ENCODE measurements around the gene CCDC63.

DNA sequence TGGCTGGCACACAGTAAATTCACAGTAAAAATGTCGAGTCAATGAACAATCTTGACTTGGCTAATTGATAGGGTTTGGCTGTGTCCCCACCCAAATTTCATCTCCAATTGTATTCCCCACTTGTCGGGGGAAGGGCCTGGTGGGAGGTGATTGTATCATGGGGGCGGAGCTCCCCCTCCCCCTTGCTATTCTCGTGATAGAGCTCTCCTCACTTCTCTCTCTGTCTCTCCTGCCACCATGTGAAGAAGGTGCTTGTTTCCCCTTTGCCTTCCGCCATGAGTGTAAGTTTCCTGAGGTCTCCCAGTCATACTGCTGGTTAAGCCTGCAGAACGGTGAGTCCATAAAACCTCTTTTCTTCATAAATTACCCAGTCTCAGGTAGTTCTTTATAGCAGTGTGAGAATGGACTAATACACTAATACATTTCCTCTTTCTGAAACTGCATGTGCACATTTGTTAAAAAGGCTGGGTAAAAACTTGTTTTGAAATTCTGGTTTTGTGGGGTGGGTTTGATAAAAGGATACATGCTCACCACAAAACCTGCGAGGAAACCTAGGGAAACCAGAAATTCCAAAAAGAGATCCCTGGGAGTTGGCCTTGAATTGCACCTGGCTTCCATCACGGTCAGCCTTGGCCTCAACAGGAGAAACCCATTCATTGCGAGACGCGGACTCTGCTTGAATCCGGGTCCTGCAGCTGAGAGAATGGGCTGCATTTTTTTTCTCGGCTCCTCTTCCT is 89.7 kb downstream of the CCDC63 start:
- TF ChIP-seq, protein P1, sequence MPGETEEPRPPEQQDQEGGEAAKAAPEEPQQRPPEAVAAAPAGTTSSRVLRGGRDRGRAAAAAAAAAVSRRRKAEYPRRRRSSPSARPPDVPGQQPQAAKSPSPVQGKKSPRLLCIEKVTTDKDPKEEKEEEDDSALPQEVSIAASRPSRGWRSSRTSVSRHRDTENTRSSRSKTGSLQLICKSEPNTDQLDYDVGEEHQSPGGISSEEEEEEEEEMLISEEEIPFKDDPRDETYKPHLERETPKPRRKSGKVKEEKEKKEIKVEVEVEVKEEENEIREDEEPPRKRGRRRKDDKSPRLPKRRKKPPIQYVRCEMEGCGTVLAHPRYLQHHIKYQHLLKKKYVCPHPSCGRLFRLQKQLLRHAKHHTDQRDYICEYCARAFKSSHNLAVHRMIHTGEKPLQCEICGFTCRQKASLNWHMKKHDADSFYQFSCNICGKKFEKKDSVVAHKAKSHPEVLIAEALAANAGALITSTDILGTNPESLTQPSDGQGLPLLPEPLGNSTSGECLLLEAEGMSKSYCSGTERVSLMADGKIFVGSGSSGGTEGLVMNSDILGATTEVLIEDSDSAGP (CRISPR knock-in tag; IDR thresholded peaks at IDR 0.05; ENCODE audit: borderline replicate concordance), result no peak
- TF ChIP-seq, protein P2, sequence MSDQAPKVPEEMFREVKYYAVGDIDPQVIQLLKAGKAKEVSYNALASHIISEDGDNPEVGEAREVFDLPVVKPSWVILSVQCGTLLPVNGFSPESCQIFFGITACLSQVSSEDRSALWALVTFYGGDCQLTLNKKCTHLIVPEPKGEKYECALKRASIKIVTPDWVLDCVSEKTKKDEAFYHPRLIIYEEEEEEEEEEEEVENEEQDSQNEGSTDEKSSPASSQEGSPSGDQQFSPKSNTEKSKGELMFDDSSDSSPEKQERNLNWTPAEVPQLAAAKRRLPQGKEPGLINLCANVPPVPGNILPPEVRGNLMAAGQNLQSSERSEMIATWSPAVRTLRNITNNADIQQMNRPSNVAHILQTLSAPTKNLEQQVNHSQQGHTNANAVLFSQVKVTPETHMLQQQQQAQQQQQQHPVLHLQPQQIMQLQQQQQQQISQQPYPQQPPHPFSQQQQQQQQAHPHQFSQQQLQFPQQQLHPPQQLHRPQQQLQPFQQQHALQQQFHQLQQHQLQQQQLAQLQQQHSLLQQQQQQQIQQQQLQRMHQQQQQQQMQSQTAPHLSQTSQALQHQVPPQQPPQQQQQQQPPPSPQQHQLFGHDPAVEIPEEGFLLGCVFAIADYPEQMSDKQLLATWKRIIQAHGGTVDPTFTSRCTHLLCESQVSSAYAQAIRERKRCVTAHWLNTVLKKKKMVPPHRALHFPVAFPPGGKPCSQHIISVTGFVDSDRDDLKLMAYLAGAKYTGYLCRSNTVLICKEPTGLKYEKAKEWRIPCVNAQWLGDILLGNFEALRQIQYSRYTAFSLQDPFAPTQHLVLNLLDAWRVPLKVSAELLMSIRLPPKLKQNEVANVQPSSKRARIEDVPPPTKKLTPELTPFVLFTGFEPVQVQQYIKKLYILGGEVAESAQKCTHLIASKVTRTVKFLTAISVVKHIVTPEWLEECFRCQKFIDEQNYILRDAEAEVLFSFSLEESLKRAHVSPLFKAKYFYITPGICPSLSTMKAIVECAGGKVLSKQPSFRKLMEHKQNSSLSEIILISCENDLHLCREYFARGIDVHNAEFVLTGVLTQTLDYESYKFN (CRISPR knock-in tag; conservative IDR thresholded peaks at IDR 0.05), result no peak
- TF ChIP-seq ZNF660 (CRISPR knock-in tag; IDR thresholded peaks at IDR 0.05; ENCODE audit: borderline replicate concordance, low read depth) (no peak), MTA3 (CRISPR knock-in tag; IDR thresholded peaks at IDR 0.05) (no peak), ZKSCAN5 (CRISPR knock-in tag; IDR thresholded peaks at IDR 0.05) (no peak)
- TF ChIP-seq, protein P3, sequence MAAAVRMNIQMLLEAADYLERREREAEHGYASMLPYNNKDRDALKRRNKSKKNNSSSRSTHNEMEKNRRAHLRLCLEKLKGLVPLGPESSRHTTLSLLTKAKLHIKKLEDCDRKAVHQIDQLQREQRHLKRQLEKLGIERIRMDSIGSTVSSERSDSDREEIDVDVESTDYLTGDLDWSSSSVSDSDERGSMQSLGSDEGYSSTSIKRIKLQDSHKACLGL (CRISPR knock-in tag; IDR thresholded peaks at IDR 0.05), result no peak
- TF ChIP-seq, protein P4, sequence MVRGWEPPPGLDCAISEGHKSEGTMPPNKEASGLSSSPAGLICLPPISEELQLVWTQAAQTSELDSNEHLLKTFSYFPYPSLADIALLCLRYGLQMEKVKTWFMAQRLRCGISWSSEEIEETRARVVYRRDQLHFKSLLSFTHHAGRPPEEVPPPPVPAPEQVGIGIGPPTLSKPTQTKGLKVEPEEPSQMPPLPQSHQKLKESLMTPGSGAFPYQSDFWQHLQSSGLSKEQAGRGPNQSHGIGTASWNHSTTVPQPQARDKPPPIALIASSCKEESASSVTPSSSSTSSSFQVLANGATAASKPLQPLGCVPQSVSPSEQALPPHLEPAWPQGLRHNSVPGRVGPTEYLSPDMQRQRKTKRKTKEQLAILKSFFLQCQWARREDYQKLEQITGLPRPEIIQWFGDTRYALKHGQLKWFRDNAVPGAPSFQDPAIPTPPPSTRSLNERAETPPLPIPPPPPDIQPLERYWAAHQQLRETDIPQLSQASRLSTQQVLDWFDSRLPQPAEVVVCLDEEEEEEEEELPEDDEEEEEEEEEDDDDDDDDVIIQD (CRISPR knock-in tag; IDR thresholded peaks at IDR 0.05; ENCODE audit: low read depth), result no peak
- TF ChIP-seq, protein P5, sequence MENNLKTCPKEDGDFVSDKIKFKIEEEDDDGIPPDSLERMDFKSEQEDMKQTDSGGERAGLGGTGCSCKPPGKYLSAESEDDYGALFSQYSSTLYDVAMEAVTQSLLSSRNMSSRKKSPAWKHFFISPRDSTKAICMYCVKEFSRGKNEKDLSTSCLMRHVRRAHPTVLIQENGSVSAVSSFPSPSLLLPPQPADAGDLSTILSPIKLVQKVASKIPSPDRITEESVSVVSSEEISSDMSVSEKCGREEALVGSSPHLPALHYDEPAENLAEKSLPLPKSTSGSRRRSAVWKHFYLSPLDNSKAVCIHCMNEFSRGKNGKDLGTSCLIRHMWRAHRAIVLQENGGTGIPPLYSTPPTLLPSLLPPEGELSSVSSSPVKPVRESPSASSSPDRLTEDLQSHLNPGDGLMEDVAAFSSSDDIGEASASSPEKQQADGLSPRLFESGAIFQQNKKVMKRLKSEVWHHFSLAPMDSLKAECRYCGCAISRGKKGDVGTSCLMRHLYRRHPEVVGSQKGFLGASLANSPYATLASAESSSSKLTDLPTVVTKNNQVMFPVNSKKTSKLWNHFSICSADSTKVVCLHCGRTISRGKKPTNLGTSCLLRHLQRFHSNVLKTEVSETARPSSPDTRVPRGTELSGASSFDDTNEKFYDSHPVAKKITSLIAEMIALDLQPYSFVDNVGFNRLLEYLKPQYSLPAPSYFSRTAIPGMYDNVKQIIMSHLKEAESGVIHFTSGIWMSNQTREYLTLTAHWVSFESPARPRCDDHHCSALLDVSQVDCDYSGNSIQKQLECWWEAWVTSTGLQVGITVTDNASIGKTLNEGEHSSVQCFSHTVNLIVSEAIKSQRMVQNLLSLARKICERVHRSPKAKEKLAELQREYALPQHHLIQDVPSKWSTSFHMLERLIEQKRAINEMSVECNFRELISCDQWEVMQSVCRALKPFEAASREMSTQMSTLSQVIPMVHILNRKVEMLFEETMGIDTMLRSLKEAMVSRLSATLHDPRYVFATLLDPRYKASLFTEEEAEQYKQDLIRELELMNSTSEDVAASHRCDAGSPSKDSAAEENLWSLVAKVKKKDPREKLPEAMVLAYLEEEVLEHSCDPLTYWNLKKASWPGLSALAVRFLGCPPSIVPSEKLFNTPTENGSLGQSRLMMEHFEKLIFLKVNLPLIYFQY (CRISPR knock-in tag; IDR thresholded peaks at IDR 0.05; ENCODE audit: borderline replicate concordance), result no peak
- TF ChIP-seq, protein P6, sequence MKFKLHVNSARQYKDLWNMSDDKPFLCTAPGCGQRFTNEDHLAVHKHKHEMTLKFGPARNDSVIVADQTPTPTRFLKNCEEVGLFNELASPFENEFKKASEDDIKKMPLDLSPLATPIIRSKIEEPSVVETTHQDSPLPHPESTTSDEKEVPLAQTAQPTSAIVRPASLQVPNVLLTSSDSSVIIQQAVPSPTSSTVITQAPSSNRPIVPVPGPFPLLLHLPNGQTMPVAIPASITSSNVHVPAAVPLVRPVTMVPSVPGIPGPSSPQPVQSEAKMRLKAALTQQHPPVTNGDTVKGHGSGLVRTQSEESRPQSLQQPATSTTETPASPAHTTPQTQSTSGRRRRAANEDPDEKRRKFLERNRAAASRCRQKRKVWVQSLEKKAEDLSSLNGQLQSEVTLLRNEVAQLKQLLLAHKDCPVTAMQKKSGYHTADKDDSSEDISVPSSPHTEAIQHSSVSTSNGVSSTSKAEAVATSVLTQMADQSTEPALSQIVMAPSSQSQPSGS (CRISPR knock-in tag; IDR thresholded peaks at IDR 0.05), result no peak

Data from HepG2 (cell line).